GM23338 (cell line): Measurements from ENCODE around the gene TBRG4. TPM values are rescaled to one million over a fixed set of nuclear protein-coding genes. Genes with fewer than 3 reads are reported as not detected.

Experiments used
- ATAC-seq: fragments of 200-7000 bp; cut with Tn5 transposase; 3 replicates; pipeline ENCODE4 v1.9.1; 2020
- DNase-seq: peaks from one replicate; pipeline ENCODE4 v3.0.0-alpha.2; 2015; ENCODE audit warnings: low spot score
- H2AFZ ChIP-seq: fragments of 200-600 bp; sonication (generic); 2 replicates; pipeline ENCODE4 v1.8.0; 2016; ENCODE audit warnings: antibody characterized with exemption, mild to moderate bottlenecking, moderate library complexity
- H3F3A ChIP-seq: fragments of 200-600 bp; sonication (generic); replicated peaks from 2 replicates; pipeline ENCODE4 v1.8.0; 2017; ENCODE audit warnings: antibody characterized with exemption, mixed run types, low read depth
- H3K27ac ChIP-seq: fragments of 200-600 bp; sonication (generic); 2 replicates; pipeline ENCODE4 v1.6.1; 2016; ENCODE audit warnings: low read depth
- H3K27me3 ChIP-seq: fragments of 200-600 bp; sonication (generic); 2 replicates; pipeline ENCODE4 v1.8.0; 2016; ENCODE audit warnings: mild to moderate bottlenecking, mixed run types, moderate library complexity; ENCODE audit not compliant: insufficient read depth
- H3K36me3 ChIP-seq: fragments of 200-600 bp; sonication (generic); 2 replicates; pipeline ENCODE4 v1.8.0; 2016; ENCODE audit warnings: mild to moderate bottlenecking; ENCODE audit not compliant: insufficient read depth
- H3K4me1 ChIP-seq: fragments of 200-600 bp; sonication (generic); 2 replicates; pipeline ENCODE4 v1.8.0; 2016; ENCODE audit warnings: mild to moderate bottlenecking, moderate library complexity; ENCODE audit not compliant: insufficient read depth
- H3K4me2 ChIP-seq: fragments of 200-600 bp; sonication (generic); 2 replicates; pipeline ENCODE4 v1.7.1; 2017; ENCODE audit warnings: mixed run types
- H3K4me3 ChIP-seq: fragments of 200-600 bp; sonication (generic); 2 replicates; pipeline ENCODE4 v1.6.1; 2016; ENCODE audit warnings: mixed run types
- H3K79me2 ChIP-seq: fragments of 200-600 bp; sonication (generic); replicated peaks from 2 replicates; pipeline ENCODE4 v1.8.0; 2017; ENCODE audit warnings: mild to moderate bottlenecking; ENCODE audit not compliant: insufficient read depth
- H3K9me2 ChIP-seq: fragments of 200-600 bp; sonication (generic); 2 replicates; pipeline ENCODE4 v1.8.0; 2017; ENCODE audit not compliant: insufficient read depth
- H4K20me1 ChIP-seq: fragments of 200-600 bp; sonication (generic); replicated peaks from 2 replicates; pipeline ENCODE4 v1.8.0; 2017; ENCODE audit warnings: mild to moderate bottlenecking; ENCODE audit not compliant: insufficient read depth
- H3K27ac Mint-ChIP-seq: 2 replicates; pipeline ENCODE4 v1.8.0; 2020; ENCODE audit warnings: inconsistent platforms, mild to moderate bottlenecking, moderate library complexity, mixed read lengths
- H3K27me3 Mint-ChIP-seq: 3 replicates; pipeline ENCODE4 v1.8.0; 2022; ENCODE audit warnings: low read depth, mild to moderate bottlenecking, moderate library complexity, mixed read lengths, inconsistent platforms; ENCODE audit not compliant: insufficient read depth, poor library complexity
- H3K36me3 Mint-ChIP-seq: 3 replicates; pipeline ENCODE4 v1.8.0; 2021; ENCODE audit warnings: low read depth, mild to moderate bottlenecking, inconsistent platforms, moderate library complexity, mixed read lengths
- H3K4me1 Mint-ChIP-seq: 3 replicates; pipeline ENCODE4 v1.8.0; 2020; ENCODE audit warnings: mild to moderate bottlenecking, inconsistent platforms, mixed read lengths
- H3K4me3 Mint-ChIP-seq: 3 replicates; pipeline ENCODE4 v1.8.0; 2021; ENCODE audit warnings: moderate library complexity, mild to moderate bottlenecking, inconsistent platforms, mixed read lengths
- H3K9me3 Mint-ChIP-seq: 3 replicates; pipeline ENCODE4 v1.8.0; 2020; ENCODE audit warnings: moderate library complexity, mild to moderate bottlenecking, inconsistent platforms, mixed read lengths
- JUNB ChIP-seq: IDR thresholded peaks from one replicate; pipeline ENCODE4 v1.6.1; 2016; ENCODE audit warnings: antibody characterized with exemption; ENCODE audit not compliant: unreplicated experiment
- NANOG ChIP-seq: IDR thresholded peaks from 2 replicates; pipeline ENCODE4 v1.6.1; 2016; ENCODE audit warnings: antibody characterized with exemption, borderline replicate concordance
- POLR2AphosphoS5 ChIP-seq: IDR thresholded peaks from 2 replicates; pipeline ENCODE4 v1.6.1; 2016; ENCODE audit warnings: antibody characterized with exemption, low read depth
- ZNF114 ChIP-seq: fragments of 250-450 bp; sonication (Bioruptor Pico); IDR thresholded peaks from 2 replicates; pipeline ENCODE4 v1.5.0; 2020; ENCODE audit warnings: mild to moderate bottlenecking, moderate library complexity
- polyA plus RNA-seq: library from polyadenylated mRNA; unstranded; fragments of >200 nt; fragmentation: Nextera tagmentation; extraction: Ambion mirVana; gene quantifications from 2 replicates; pipeline ENCODE4 v1.2.1, GENCODE V29; 2016
- total RNA-seq: library from RNA; depleted of rRNA; stranded (reverse); fragments of >200 nt; shearing (Covaris generic); gene quantifications from 2 replicates; pipeline ENCODE4 v1.2.3, GENCODE V29; 2014
- TF ChIP-seq, protein P1 (sequence below): fragments of 250-450 bp; sonication (Bioruptor Pico); IDR thresholded peaks from 2 replicates; pipeline ENCODE4 v1.5.0; 2020; ENCODE audit warnings: mild to moderate bottlenecking, moderate library complexity
- TF ChIP-seq, protein P2 (sequence below): IDR thresholded peaks from 2 replicates; pipeline ENCODE4 v1.6.1; 2016; ENCODE audit warnings: antibody characterized with exemption
- TF ChIP-seq, protein P3 (sequence below), 2 experiments: fragments of 200-600 bp in 1 of 2; sonication (generic) in 1 of 2; conservative IDR thresholded peaks; 2 replicates each; pipeline versions ENCODE4 v1.5.1 to v1.6.1; 2016 to 2017; ENCODE audit warnings: antibody characterized with exemption in 2 of 2, low read depth in 2 of 2, mild to moderate bottlenecking in 2 of 2, moderate library complexity in 1 of 2
- TF ChIP-seq, protein P4 (sequence below): IDR thresholded peaks from one replicate; pipeline ENCODE4 v1.6.1; 2018; ENCODE audit warnings: antibody characterized with exemption; ENCODE audit not compliant: unreplicated experiment

TBRG4 gene
- total and polyA plus RNA-seq, 2 experiments from 2014 or later: 72.5 to 162 TPM

DNA sequence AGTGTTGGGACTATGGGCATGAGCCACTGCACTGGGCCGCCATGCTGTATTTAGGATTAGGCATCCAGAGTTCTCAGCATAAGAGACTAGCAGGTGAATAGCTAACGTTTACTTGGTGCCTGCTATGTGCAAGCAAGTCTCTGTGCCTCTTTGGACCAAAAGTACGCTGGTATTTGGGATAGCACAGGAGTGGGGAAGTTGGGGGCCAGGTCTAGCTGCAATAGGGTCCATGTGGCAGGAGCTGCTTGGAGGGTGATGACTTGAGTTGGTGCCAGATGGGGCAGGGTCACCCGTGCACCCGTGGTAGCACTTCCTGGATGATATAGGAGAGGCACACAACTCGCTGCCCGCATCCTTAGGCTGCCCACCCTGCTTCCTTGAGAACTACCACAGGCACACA lies 45.1 kb downstream of the TBRG4 start (continued):
- TF ChIP-seq, protein P1, sequence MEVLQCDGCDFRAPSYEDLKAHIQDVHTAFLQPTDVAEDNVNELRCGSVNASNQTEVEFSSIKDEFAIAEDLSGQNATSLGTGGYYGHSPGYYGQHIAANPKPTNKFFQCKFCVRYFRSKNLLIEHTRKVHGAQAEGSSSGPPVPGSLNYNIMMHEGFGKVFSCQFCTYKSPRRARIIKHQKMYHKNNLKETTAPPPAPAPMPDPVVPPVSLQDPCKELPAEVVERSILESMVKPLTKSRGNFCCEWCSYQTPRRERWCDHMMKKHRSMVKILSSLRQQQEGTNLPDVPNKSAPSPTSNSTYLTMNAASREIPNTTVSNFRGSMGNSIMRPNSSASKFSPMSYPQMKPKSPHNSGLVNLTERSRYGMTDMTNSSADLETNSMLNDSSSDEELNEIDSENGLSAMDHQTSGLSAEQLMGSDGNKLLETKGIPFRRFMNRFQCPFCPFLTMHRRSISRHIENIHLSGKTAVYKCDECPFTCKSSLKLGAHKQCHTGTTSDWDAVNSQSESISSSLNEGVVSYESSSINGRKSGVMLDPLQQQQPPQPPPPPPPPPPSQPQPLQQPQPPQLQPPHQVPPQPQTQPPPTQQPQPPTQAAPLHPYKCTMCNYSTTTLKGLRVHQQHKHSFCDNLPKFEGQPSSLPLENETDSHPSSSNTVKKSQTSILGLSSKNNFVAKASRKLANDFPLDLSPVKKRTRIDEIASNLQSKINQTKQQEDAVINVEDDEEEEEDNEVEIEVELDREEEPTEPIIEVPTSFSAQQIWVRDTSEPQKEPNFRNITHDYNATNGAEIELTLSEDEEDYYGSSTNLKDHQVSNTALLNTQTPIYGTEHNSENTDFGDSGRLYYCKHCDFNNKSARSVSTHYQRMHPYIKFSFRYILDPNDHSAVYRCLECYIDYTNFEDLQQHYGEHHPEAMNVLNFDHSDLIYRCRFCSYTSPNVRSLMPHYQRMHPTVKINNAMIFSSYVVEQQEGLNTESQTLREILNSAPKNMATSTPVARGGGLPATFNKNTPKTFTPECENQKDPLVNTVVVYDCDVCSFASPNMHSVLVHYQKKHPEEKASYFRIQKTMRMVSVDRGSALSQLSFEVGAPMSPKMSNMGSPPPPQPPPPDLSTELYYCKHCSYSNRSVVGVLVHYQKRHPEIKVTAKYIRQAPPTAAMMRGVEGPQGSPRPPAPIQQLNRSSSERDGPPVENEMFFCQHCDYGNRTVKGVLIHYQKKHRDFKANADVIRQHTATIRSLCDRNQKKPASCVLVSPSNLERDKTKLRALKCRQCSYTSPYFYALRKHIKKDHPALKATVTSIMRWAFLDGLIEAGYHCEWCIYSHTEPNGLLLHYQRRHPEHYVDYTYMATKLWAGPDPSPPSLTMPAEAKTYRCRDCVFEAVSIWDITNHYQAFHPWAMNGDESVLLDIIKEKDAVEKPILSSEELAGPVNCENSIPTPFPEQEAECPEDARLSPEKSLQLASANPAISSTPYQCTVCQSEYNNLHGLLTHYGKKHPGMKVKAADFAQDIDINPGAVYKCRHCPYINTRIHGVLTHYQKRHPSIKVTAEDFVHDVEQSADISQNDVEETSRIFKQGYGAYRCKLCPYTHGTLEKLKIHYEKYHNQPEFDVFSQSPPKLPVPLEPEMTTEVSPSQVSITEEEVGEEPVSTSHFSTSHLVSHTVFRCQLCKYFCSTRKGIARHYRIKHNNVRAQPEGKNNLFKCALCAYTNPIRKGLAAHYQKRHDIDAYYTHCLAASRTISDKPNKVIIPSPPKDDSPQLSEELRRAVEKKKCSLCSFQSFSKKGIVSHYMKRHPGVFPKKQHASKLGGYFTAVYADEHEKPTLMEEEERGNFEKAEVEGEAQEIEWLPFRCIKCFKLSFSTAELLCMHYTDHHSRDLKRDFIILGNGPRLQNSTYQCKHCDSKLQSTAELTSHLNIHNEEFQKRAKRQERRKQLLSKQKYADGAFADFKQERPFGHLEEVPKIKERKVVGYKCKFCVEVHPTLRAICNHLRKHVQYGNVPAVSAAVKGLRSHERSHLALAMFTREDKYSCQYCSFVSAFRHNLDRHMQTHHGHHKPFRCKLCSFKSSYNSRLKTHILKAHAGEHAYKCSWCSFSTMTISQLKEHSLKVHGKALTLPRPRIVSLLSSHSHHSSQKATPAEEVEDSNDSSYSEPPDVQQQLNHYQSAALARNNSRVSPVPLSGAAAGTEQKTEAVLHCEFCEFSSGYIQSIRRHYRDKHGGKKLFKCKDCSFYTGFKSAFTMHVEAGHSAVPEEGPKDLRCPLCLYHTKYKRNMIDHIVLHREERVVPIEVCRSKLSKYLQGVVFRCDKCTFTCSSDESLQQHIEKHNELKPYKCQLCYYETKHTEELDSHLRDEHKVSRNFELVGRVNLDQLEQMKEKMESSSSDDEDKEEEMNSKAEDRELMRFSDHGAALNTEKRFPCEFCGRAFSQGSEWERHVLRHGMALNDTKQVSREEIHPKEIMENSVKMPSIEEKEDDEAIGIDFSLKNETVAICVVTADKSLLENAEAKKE: no peak
- TF ChIP-seq, protein P2, sequence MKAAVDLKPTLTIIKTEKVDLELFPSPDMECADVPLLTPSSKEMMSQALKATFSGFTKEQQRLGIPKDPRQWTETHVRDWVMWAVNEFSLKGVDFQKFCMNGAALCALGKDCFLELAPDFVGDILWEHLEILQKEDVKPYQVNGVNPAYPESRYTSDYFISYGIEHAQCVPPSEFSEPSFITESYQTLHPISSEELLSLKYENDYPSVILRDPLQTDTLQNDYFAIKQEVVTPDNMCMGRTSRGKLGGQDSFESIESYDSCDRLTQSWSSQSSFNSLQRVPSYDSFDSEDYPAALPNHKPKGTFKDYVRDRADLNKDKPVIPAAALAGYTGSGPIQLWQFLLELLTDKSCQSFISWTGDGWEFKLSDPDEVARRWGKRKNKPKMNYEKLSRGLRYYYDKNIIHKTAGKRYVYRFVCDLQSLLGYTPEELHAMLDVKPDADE: no peak
- TF ChIP-seq NANOG (no peak), POLR2AphosphoS5 (no peak)

DNA sequence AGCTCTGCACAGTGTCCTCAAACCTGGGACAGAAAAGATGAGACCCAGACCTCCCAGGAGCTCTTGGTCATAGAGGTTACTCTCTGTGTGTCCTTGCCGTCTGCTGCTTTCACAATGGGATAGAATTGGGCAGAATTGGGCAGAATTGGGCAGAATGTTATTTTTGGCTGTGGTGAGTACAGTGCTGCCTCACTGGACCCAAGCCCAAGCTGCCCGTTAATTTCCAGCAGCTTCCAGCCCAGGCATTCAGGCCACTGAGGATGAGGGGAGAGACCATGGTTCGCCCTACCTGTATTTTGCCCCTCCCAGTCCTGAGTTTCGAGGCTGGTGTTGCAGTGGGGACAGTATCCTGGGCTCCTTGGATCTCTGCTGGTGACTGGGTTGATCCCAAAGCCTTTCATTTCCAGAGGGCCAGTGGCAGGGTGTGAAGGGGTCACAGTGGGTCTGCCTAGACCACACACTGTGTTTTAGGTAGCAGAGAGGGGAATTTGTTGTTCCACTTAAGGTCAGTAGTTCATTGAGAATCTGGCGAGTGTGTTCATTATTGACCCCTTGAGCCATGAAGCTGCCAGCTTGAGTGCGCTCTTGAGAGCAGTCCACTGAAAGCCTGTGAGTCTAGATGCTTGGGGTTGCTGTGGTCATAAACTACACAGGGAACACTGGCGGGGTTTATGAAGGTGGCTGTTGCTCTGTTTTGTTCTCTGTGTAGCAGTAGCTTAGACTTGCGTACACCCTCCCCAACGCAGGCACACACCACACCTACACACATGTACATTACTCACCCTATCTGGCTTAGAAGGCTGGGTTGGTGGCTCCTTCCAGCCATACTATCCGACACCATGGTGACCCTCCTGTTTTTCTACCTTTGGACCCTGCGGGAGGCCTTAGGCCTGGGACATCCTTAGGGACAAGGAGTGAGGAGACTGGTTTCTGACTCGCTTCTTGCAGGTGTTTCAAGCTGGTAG lies 46.2 kb downstream of the TBRG4 start:
- H3K4me1 Mint-ChIP-seq: no peaks in the 10 kb centered on the region
- no peak for ATAC-seq
- no peaks in the 10 kb centered on the region for H3K9me3 Mint-ChIP-seq
- Histone ChIP-seq H2AFZ (no peak overlapping the region), H3K27me3 (no peaks in the 10 kb centered on the region), H3K36me3 (no peaks in the 10 kb centered on the region), H3K4me1 (no peaks in the 10 kb centered on the region), H3K79me2 (0 out of 2 replicates have a peak, but pooled peaks cover 10% of the 10 kb centered on the region), H3K27ac (no peak overlapping the region), H4K20me1 (no peaks in the 10 kb centered on the region; the same call in none of the 2 replicates), H3F3A (no peaks in the 10 kb centered on the region), H3K9me2 (no peaks in the 10 kb centered on the region), H3K4me3 (no peak overlapping the region), H3K4me2 (no peak overlapping the region)
- no peak overlapping the region for H3K4me3 Mint-ChIP-seq
- H3K27me3 Mint-ChIP-seq: peaks cover 2% of the 10 kb centered on the region
- H3K27ac Mint-ChIP-seq: no peak overlapping the region
- peaks cover 8% of the 10 kb centered on the region; the same call in 2 of the 3 replicates for H3K36me3 Mint-ChIP-seq
- no peak for TF ChIP-seq ZNF114 (CRISPR knock-in tag)
- TF ChIP-seq, protein P3, sequence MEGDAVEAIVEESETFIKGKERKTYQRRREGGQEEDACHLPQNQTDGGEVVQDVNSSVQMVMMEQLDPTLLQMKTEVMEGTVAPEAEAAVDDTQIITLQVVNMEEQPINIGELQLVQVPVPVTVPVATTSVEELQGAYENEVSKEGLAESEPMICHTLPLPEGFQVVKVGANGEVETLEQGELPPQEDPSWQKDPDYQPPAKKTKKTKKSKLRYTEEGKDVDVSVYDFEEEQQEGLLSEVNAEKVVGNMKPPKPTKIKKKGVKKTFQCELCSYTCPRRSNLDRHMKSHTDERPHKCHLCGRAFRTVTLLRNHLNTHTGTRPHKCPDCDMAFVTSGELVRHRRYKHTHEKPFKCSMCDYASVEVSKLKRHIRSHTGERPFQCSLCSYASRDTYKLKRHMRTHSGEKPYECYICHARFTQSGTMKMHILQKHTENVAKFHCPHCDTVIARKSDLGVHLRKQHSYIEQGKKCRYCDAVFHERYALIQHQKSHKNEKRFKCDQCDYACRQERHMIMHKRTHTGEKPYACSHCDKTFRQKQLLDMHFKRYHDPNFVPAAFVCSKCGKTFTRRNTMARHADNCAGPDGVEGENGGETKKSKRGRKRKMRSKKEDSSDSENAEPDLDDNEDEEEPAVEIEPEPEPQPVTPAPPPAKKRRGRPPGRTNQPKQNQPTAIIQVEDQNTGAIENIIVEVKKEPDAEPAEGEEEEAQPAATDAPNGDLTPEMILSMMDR (conservative IDR thresholded peaks at IDR 0.05; ENCODE audit: low read depth in 2 of 2): no peak
- TF ChIP-seq JUNB: no peak
- TF ChIP-seq, protein P4, sequence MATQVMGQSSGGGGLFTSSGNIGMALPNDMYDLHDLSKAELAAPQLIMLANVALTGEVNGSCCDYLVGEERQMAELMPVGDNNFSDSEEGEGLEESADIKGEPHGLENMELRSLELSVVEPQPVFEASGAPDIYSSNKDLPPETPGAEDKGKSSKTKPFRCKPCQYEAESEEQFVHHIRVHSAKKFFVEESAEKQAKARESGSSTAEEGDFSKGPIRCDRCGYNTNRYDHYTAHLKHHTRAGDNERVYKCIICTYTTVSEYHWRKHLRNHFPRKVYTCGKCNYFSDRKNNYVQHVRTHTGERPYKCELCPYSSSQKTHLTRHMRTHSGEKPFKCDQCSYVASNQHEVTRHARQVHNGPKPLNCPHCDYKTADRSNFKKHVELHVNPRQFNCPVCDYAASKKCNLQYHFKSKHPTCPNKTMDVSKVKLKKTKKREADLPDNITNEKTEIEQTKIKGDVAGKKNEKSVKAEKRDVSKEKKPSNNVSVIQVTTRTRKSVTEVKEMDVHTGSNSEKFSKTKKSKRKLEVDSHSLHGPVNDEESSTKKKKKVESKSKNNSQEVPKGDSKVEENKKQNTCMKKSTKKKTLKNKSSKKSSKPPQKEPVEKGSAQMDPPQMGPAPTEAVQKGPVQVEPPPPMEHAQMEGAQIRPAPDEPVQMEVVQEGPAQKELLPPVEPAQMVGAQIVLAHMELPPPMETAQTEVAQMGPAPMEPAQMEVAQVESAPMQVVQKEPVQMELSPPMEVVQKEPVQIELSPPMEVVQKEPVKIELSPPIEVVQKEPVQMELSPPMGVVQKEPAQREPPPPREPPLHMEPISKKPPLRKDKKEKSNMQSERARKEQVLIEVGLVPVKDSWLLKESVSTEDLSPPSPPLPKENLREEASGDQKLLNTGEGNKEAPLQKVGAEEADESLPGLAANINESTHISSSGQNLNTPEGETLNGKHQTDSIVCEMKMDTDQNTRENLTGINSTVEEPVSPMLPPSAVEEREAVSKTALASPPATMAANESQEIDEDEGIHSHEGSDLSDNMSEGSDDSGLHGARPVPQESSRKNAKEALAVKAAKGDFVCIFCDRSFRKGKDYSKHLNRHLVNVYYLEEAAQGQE: no peak
- no peak for DNase-seq
